Endothelial cell of umbilical vein (primary cell): ENCODE data around the gene POLD3. TPM values are rescaled to one million over a fixed set of nuclear protein-coding genes. Genes with fewer than 3 reads are reported as not detected.
"Not testable (repeated sequence)": the region's sequence is repeated elsewhere in the genome, so short reads cannot be mapped to it uniquely, and the experiment has no call there.

Experiments used
- BruUV-seq: library from RNA; stranded (reverse); fragments of 400-500 nt; replicated peaks from 2 replicates; lab custom pipeline; 2021; lab: Mats Ljungman, UMichigan
- CTCF ChIA-PET: fragments of 300-600, 350-600 bp; sonication (Branson Sonifier 250); formaldehyde crosslinking; loops from one replicate; lab custom pipeline; 2021; ENCODE audit warnings: antibody characterized with exemption, inconsistent platforms; lab: Charles Lee
- POLR2A ChIA-PET: fragments of 300-600, 350-600 bp; sonication (Branson Sonifier 250); formaldehyde crosslinking; loops from one replicate; lab custom pipeline; 2021; ENCODE audit warnings: antibody characterized with exemption, inconsistent platforms; lab: Charles Lee
- DNase-seq: peaks from one replicate; pipeline ENCODE4 v3.0.0-alpha.2; 2011; ENCODE audit warnings: low read depth, low spot score
- FAIRE-seq: peaks from 2 replicates; lab custom pipeline; 2011; peaks lifted over from hg19 to GRCh38; lab: Jason Lieb, UNC
- H2AFZ ChIP-seq: 2 replicates; pipeline ENCODE4 v1.6.0; 2012; ENCODE audit warnings: low read depth, low read length, control low read depth, inconsistent platforms
- H3K27ac ChIP-seq: 2 replicates; pipeline ENCODE4 v1.5.1; 2011; ENCODE audit warnings: low read depth, mild to moderate bottlenecking, control low read depth, low read length, moderate library complexity; ENCODE audit not compliant: insufficient read depth
- H3K27me3 ChIP-seq, 2 experiments: 2 replicates each; pipeline versions ENCODE4 v1.6.0 to v1.6.1; 2011; ENCODE audit warnings: low read length in 2 of 2, mixed read lengths in 1 of 2; ENCODE audit not compliant: control insufficient read depth in 2 of 2, insufficient read depth in 2 of 2
- H3K36me3 ChIP-seq, 2 experiments: 2 replicates in 1 of 2; 3 replicates in 1 of 2; pipeline ENCODE4 v1.5.1; 2011; ENCODE audit warnings: low read length in 2 of 2, mild to moderate bottlenecking in 1 of 2, moderate library complexity in 1 of 2; ENCODE audit not compliant: control insufficient read depth in 2 of 2, insufficient read depth in 2 of 2; ENCODE audit errors: extremely low read depth in 1 of 2
- H3K4me1 ChIP-seq: 3 replicates; pipeline ENCODE4 v1.5.1; 2011; ENCODE audit warnings: mild to moderate bottlenecking, low read length; ENCODE audit not compliant: control insufficient read depth, insufficient read depth; ENCODE audit errors: extremely low read depth
- H3K4me2 ChIP-seq: 2 replicates; pipeline ENCODE4 v1.6.1; 2011; ENCODE audit warnings: low read length, control low read depth, mixed read lengths; ENCODE audit not compliant: insufficient read depth
- H3K4me3 ChIP-seq, 3 experiments: fragments of 200-600 bp in 1 of 3; sonication (generic), shearing (Covaris generic) in 1 of 3; replicated peaks in 1 of 3; 2 replicates each; pipeline ENCODE4 v1.5.1; 2011 to 2016; ENCODE audit warnings: control low read depth in 3 of 3, low read length in 3 of 3, mild to moderate bottlenecking in 2 of 3, inconsistent platforms in 1 of 3, low read depth in 1 of 3, moderate library complexity in 1 of 3; ENCODE audit not compliant: insufficient read depth in 1 of 3
- H3K79me2 ChIP-seq: 2 replicates; pipeline ENCODE4 v1.6.0; 2012; ENCODE audit warnings: low read length, inconsistent platforms; ENCODE audit not compliant: control insufficient read depth, insufficient read depth
- H3K9ac ChIP-seq: replicated peaks from 2 replicates; pipeline ENCODE3; 2011; ENCODE audit warnings: low read length, control low read depth; ENCODE audit not compliant: insufficient read depth; ENCODE audit errors: extremely low read depth
- H3K9me1 ChIP-seq: replicated peaks from 3 replicates; pipeline ENCODE4 v1.6.0; 2011; ENCODE audit warnings: mild to moderate bottlenecking, low read length; ENCODE audit not compliant: control insufficient read depth, insufficient read depth; ENCODE audit errors: extremely low read depth
- H3K9me3 ChIP-seq: replicated peaks from 2 replicates; pipeline ENCODE4 v1.5.1; 2012; ENCODE audit warnings: low read length, inconsistent platforms; ENCODE audit not compliant: control insufficient read depth, insufficient read depth
- H4K20me1 ChIP-seq: replicated peaks from 2 replicates; pipeline ENCODE3; 2011; ENCODE audit warnings: mild to moderate bottlenecking, low read length; ENCODE audit not compliant: control insufficient read depth, insufficient read depth; ENCODE audit errors: extremely low read depth
- EZH2 ChIP-seq: IDR thresholded peaks from 2 replicates; pipeline ENCODE4 v1.6.1; 2012; ENCODE audit warnings: borderline replicate concordance, low read depth, mild to moderate bottlenecking, moderate library complexity, low read length, inconsistent platforms; ENCODE audit not compliant: severe bottlenecking
- FOS ChIP-seq: IDR thresholded peaks from 2 replicates; pipeline ENCODE4 v1.6.1; 2011; ENCODE audit warnings: mild to moderate bottlenecking, low read length, moderate library complexity, borderline replicate concordance; ENCODE audit not compliant: insufficient read depth
- GATA2 ChIP-seq: IDR thresholded peaks from 2 replicates; pipeline ENCODE4 v1.7.0; 2011; ENCODE audit warnings: low read depth, mild to moderate bottlenecking, moderate library complexity, mixed read lengths, low read length; ENCODE audit not compliant: insufficient read length, insufficient read depth
- JUN ChIP-seq: IDR thresholded peaks from 2 replicates; pipeline ENCODE4 v1.6.1; 2011; ENCODE audit warnings: borderline replicate concordance, low read depth; ENCODE audit not compliant: insufficient read length, insufficient read depth
- MYC ChIP-seq: IDR thresholded peaks from one replicate; pipeline ENCODE4 v1.6.1; 2011; ENCODE audit warnings: mild to moderate bottlenecking, low read depth, low read length
- POLR2A ChIP-seq: IDR thresholded peaks from 2 replicates; pipeline ENCODE4 v1.6.1; 2012; ENCODE audit warnings: low read depth, mild to moderate bottlenecking, control low read depth, low read length
- POLR2AphosphoS5 ChIP-seq: IDR thresholded peaks from 2 replicates; pipeline ENCODE4 v1.6.1; 2012; ENCODE audit warnings: low read depth, mild to moderate bottlenecking, control low read depth, low read length, moderate library complexity; ENCODE audit not compliant: insufficient read depth
- dilution Hi-C: fragments of 300-500 bp; cut with MboI; formaldehyde crosslinking; loops from one replicate; pipeline ENCODE4 v1.15.0; 2019; ENCODE audit warnings: low sequenced_read_pairs; ENCODE audit not compliant: extremely low pct_ligation_motif_present
- intact Hi-C: fragments of 100-400 bp; cut with micrococcal nuclease; formaldehyde crosslinking; loops from one replicate; pipeline ENCODE4 v1.10.0; 2022
- polyA plus RNA-seq, 4 experiments: library from polyadenylated mRNA; depleted of rRNA in 3 of 4; stranded (reverse) in 3 of 4; unstranded in 1 of 4; fragments of >200 nt; gene quantifications; 2 replicates each; pipeline versions ENCODE4 v1.2.1 to v1.2.3, GENCODE V29; 2011 to 2012; ENCODE audit warnings: missing spikeins in 1 of 4
- total RNA-seq: library from RNA; stranded (reverse); gene quantifications from 2 replicates; pipeline ENCODE4 v1.2.3, GENCODE V29; 2021
- TF ChIP-seq, protein P1 (sequence below): IDR thresholded peaks from 2 replicates; pipeline ENCODE4 v1.6.1; 2011; ENCODE audit not compliant: insufficient read depth, insufficient read length
- TF ChIP-seq, protein P2 (sequence below), 2 donors: IDR thresholded peaks; 1 replicate in 1 of 2; 2 replicates in 1 of 2; pipeline ENCODE4 v1.5.1; 2011; ENCODE audit warnings: low read length in 2 of 2, mild to moderate bottlenecking in 2 of 2, moderate library complexity in 2 of 2, control low read depth in 1 of 2, inconsistent platforms in 1 of 2, low read depth in 1 of 2; ENCODE audit not compliant: insufficient read depth in 1 of 2; ENCODE audit errors: extremely low read depth in 1 of 2

POLD3 gene
- total and polyA plus RNA-seq, 2 donors (not counting 3 experiments of a cell fraction or from before 2014, with no cell fraction given), result 8.9 to 25.2 TPM

DNA sequence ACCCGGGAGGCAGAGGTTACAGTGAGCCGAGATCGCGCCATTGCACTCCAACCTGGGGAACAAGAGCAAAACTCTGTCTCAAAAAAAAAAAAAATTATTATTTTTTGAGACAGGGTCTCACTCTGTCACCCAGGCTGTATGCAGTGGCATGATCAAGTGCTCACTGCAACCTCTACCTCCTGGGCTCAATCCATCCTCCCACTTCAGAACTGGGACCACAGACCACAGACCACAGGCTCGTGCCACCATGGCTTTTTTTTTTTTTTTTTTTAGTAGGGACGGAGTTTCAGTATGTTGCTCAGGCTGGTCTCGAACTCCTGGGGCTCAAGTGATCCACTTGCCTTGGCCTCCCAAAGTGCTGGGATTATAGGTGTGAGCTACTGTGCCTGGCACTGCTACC lies 1.9 kb upstream of the POLD3 start:
- H3K4me1 ChIP-seq, result peaks cover 11% of the 10 kb centered on the region
- CTCF ChIA-PET, FAIRE-seq: not testable (repeated sequence)

DNA sequence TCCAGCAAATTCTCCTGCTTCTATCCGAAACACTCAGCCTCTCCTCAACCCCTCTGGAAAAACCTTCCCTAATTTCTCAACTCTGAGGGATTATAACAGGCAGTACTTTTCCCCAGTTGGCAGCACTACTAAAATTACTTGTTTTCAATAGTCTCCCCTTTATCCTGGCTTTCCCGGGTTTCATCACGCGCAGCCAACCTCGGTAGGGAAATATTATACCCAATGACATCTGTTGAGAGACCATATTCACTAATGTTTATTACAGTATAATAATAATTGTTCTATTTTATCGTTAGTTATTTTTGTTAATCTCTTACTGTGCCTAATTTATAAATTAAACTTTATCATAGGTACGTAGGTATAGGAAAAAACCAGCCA lies 330 bp upstream of the POLD3 start:
- H3K9me3 ChIP-seq, result no peaks in the 10 kb centered on the region
- H3K4me2 ChIP-seq, result peak overlapping the region; percentile 97
- TF ChIP-seq, protein P1, sequence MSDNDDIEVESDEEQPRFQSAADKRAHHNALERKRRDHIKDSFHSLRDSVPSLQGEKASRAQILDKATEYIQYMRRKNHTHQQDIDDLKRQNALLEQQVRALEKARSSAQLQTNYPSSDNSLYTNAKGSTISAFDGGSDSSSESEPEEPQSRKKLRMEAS, result no peak
- no peak for TF ChIP-seq JUN
- TF ChIP-seq POLR2A, result no peak
- no peak for TF ChIP-seq FOS
- TF ChIP-seq, protein P2, sequence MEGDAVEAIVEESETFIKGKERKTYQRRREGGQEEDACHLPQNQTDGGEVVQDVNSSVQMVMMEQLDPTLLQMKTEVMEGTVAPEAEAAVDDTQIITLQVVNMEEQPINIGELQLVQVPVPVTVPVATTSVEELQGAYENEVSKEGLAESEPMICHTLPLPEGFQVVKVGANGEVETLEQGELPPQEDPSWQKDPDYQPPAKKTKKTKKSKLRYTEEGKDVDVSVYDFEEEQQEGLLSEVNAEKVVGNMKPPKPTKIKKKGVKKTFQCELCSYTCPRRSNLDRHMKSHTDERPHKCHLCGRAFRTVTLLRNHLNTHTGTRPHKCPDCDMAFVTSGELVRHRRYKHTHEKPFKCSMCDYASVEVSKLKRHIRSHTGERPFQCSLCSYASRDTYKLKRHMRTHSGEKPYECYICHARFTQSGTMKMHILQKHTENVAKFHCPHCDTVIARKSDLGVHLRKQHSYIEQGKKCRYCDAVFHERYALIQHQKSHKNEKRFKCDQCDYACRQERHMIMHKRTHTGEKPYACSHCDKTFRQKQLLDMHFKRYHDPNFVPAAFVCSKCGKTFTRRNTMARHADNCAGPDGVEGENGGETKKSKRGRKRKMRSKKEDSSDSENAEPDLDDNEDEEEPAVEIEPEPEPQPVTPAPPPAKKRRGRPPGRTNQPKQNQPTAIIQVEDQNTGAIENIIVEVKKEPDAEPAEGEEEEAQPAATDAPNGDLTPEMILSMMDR (IDR thresholded peaks at IDR 0.05; ENCODE audit: extremely low read depth in 1 of 2, insufficient read depth in 1 of 2, low read depth in 1 of 2, low read length in 2 of 2), result no peak
- TF ChIP-seq POLR2AphosphoS5, result no peak
- no peak for TF ChIP-seq GATA2
- no peak for TF ChIP-seq MYC
- no peak for TF ChIP-seq EZH2
- DNase-seq, result no peak
- no peak for FAIRE-seq
- no TSS peak for BruUV-seq
- no peaks in the 10 kb centered on the region for H3K9me1 ChIP-seq
- peak overlapping the region; percentile 89 to 99 (median 97) for H3K4me3 ChIP-seq
- intact Hi-C loops, result no loop called here
- H3K9ac ChIP-seq, result peak overlapping the region; percentile 91
- ChIA-PET CTCF (interaction anchor here (1.0 to 2.0 kb wide), 7 partner anchors 16 to 147 kb away, joined by 3 to 8 read pairs (median 6); partner anchors contain the start of gene LIPT2), POLR2A (no interaction called here)
- H3K27ac ChIP-seq, result peak overlapping the region; percentile 78
- H3K4me1 ChIP-seq, result peaks cover 11% of the 10 kb centered on the region
- dilution Hi-C loops, result no loop called here
- H3K27me3 ChIP-seq, result peaks cover 2 to 5% of the 10 kb centered on the region in 2 experiments
- H3K79me2 ChIP-seq, result peaks cover 22% of the 10 kb centered on the region
- no peaks in the 10 kb centered on the region for H3K36me3 ChIP-seq
- no peaks in the 10 kb centered on the region for H4K20me1 ChIP-seq
- H2AFZ ChIP-seq, result peak overlapping the region; percentile 99

More for the DNA sequence above, 1.9 kb upstream of the POLD3 start:
- H3K4me2 ChIP-seq, H3K36me3 ChIP-seq, H3K9me3 ChIP-seq, intact Hi-C loops, H3K27me3 ChIP-seq, dilution Hi-C loops, POLR2A ChIA-PET, H2AFZ ChIP-seq, H3K9ac ChIP-seq, BruUV-seq, H3K27ac ChIP-seq, DNase-seq, H3K9me1 ChIP-seq, H4K20me1 ChIP-seq, H3K4me3 ChIP-seq: not testable (repeated sequence)
- peaks cover 22% of the 10 kb centered on the region for H3K79me2 ChIP-seq
